Natural killer cell (primary cell): ENCODE measurements around the gene KIRREL3. TPM values are rescaled to one million over a fixed set of nuclear protein-coding genes. Genes with fewer than 3 reads are reported as not detected.

ENCODE experiments used
- ATAC-seq, 3 donors: fragments of 150-1000 bp in 2 of 3; fragments of 200-7000 bp in 1 of 3; cut with Tn5 transposase; 1 replicate in 1 of 3; 2 replicates in 2 of 3; pipeline ENCODE4 v1.10.0; 2021; ENCODE audit warnings: mild to moderate bottlenecking in 2 of 3, moderate library complexity in 2 of 3
- DNase-seq, 2 donors: peaks; one replicate each; pipeline versions ENCODE4 v3.0.0 to v3.0.0-alpha.2; 2013 to 2021; ENCODE audit warnings: mixed read lengths in 1 of 2
- H3K27ac ChIP-seq: one replicate; pipeline ENCODE4 v1.5.1; 2013; ENCODE audit warnings: mild to moderate bottlenecking, low read length
- H3K27me3 ChIP-seq: one replicate; pipeline ENCODE4 v1.6.1; 2013; ENCODE audit warnings: low read length; ENCODE audit not compliant: control insufficient read depth, insufficient read depth
- H3K36me3 ChIP-seq: one replicate; pipeline ENCODE4 v1.6.1; 2013; ENCODE audit warnings: low read length; ENCODE audit not compliant: control insufficient read depth, insufficient read depth
- H3K4me1 ChIP-seq: one replicate; pipeline ENCODE4 v1.6.1; 2013; ENCODE audit warnings: low read length; ENCODE audit not compliant: control insufficient read depth, insufficient read depth
- H3K4me3 ChIP-seq: one replicate; pipeline ENCODE4 v1.5.1; 2013; ENCODE audit warnings: low read length
- H3K9me3 ChIP-seq: one replicate; pipeline ENCODE4 v1.6.1; 2013; ENCODE audit warnings: low read length; ENCODE audit not compliant: control insufficient read depth, insufficient read depth
- H3K27ac Mint-ChIP-seq, 2 donors: one replicate each; pipeline ENCODE4 v1.8.0; 2022; ENCODE audit warnings: mild to moderate bottlenecking in 2 of 2, mixed read lengths in 2 of 2, moderate library complexity in 1 of 2
- H3K27me3 Mint-ChIP-seq, 2 donors: one replicate each; pipeline ENCODE4 v1.8.0; 2022; ENCODE audit warnings: low read depth in 2 of 2, mixed read lengths in 2 of 2
- H3K36me3 Mint-ChIP-seq: one replicate; pipeline ENCODE4 v1.8.0; 2022; ENCODE audit warnings: mixed read lengths
- H3K4me1 Mint-ChIP-seq, 2 donors: one replicate each; pipeline ENCODE4 v1.8.0; 2022; ENCODE audit warnings: mixed read lengths in 2 of 2
- H3K4me3 Mint-ChIP-seq: one replicate; pipeline ENCODE4 v1.8.0; 2022; ENCODE audit warnings: mild to moderate bottlenecking, moderate library complexity, mixed read lengths
- H3K9me3 Mint-ChIP-seq, 2 donors: one replicate each; pipeline ENCODE4 v1.8.0; 2022; ENCODE audit warnings: mixed read lengths in 2 of 2
- CTCF ChIP-seq: fragments of 200-600 bp; IDR thresholded peaks from one replicate; pipeline ENCODE4 v1.8.0; 2022; ENCODE audit warnings: antibody characterized with exemption
- WGBS: methylation state at CpG from one replicate; pipeline ENCODE4 v1.1.7; 2013; ENCODE audit warnings: missing lambda C conversion rate; ENCODE audit not compliant: insufficient coverage; 5-methylcytosine and 5-hydroxymethylcytosine counted together
- intact Hi-C: fragments of 100-400 bp; cut with micrococcal nuclease; formaldehyde crosslinking; loops from one replicate; pipeline ENCODE4 v1.14.2; 2022
- total RNA-seq, 4 donors: library from RNA; stranded (reverse); fragments of 120-200 nt in 1 of 4; gene quantifications; one replicate each; pipeline versions ENCODE4 v1.2.3 to v1.2.4, GENCODE V29; 2013 to 2022

KIRREL3 gene
- total RNA-seq, 3 donors from 2014 or later (not counting 1 experiment from before 2014, with no cell fraction given) = not detected

GRCh38 chr11:126722006-126722736 lies 278.4 kb downstream of the KIRREL3 start:
- 100% methylated on average over 1 of the region's 1 CpG for WGBS
- H3K27ac ChIP-seq = no peak overlapping the region
- no peaks in the 10 kb centered on the region for H3K27me3 ChIP-seq
- no peaks in the 10 kb centered on the region for H3K9me3 ChIP-seq
- no peak overlapping the region for H3K4me3 ChIP-seq
- H3K4me3 Mint-ChIP-seq = no peak overlapping the region
- no peaks in the 10 kb centered on the region for H3K4me1 Mint-ChIP-seq
- no peaks in the 10 kb centered on the region for H3K9me3 Mint-ChIP-seq
- H3K36me3 ChIP-seq = no peaks in the 10 kb centered on the region
- no peak for DNase-seq
- intact Hi-C loops = no loop called here
- no peaks in the 10 kb centered on the region for H3K36me3 Mint-ChIP-seq
- ATAC-seq = no peak
- H3K4me1 ChIP-seq = peaks cover 4% of the 10 kb centered on the region
- TF ChIP-seq CTCF = no peak
- H3K27ac Mint-ChIP-seq = no peak overlapping the region
- H3K27me3 Mint-ChIP-seq = peaks cover 0 to 5% of the 10 kb centered on the region in 2 donors

- ATAC-seq (no peak), DNase-seq (no peak)
- Histone ChIP-seq H3K9me3 (no peaks in the 10 kb centered on the region), H3K36me3 (no peaks in the 10 kb centered on the region), H3K27ac (no peak overlapping the region), H3K4me3 (no peak overlapping the region), H3K27me3 (no peaks in the 10 kb centered on the region), H3K4me1 (peaks cover 7% of the 10 kb centered on the region)
- no peaks in the 10 kb centered on the region for H3K9me3 Mint-ChIP-seq
- intact Hi-C loops = no loop called here
- H3K4me1 Mint-ChIP-seq = no peaks in the 10 kb centered on the region
- H3K27me3 Mint-ChIP-seq = peaks cover 0 to 8% of the 10 kb centered on the region in 2 donors
- no peak overlapping the region for H3K4me3 Mint-ChIP-seq
- 83% methylated on average over 5 of the region's 5 CpGs for WGBS
- H3K36me3 Mint-ChIP-seq = no peaks in the 10 kb centered on the region
- no peak for TF ChIP-seq CTCF
- no peak overlapping the region for H3K27ac Mint-ChIP-seq
Observed at GRCh38 chr11:126720539-126721235, 279.9 kb downstream of the KIRREL3 start.

- Histone ChIP-seq H3K36me3 (no peaks in the 10 kb centered on the region), H3K9me3 (no peaks in the 10 kb centered on the region), H3K4me1 (peaks cover 7% of the 10 kb centered on the region), H3K27ac (no peak overlapping the region), H3K4me3 (no peak overlapping the region), H3K27me3 (no peaks in the 10 kb centered on the region)
- peaks cover 0 to 10% of the 10 kb centered on the region in 2 donors for H3K27me3 Mint-ChIP-seq
- no peak for ATAC-seq
- DNase-seq = no peak
- H3K27ac Mint-ChIP-seq = no peak overlapping the region
- H3K4me1 Mint-ChIP-seq = no peaks in the 10 kb centered on the region
- intact Hi-C loops = loop anchor here (10.0 kb wide), 1 partner anchor 625 kb away; no protein-coding TSS in a partner anchor
- no peaks in the 10 kb centered on the region for H3K9me3 Mint-ChIP-seq
- H3K4me3 Mint-ChIP-seq = no peak overlapping the region
- TF ChIP-seq CTCF = no peak
- WGBS = 80% methylated on average over 3 of the region's 3 CpGs
- no peaks in the 10 kb centered on the region for H3K36me3 Mint-ChIP-seq
Observed at GRCh38 chr11:126719740-126720139, 280.8 kb downstream of the KIRREL3 start.
